ENCODE results near the gene SMYD3.

Gene SMYD3

DNA sequence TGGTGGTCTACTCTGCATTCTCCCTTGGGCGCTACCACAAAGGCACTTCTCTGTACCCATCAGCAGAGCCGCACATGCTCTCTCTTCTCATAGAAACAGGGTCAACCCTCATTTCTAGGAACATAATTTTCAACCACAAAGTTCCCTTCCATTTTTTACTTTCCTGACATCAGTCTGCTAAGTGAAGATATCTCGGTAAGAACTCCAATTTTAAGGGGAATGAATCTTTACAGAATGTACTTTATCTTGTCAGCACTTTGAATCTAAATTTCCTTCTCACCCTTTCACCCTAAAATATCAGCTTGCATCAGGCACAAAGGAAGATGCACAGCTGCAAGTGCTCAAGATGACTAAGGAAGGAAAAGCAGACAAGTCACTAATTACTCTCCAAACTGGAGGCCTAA is 545.9 kb downstream of the SMYD3 start:
- Histone ChIP-seq H3K9me2 (replicated peaks; ENCODE audit: insufficient read depth, low read length) (no peaks in the 10 kb centered on the region), H4K20me1 (ENCODE audit: insufficient read depth, low read length) (no peaks in the 10 kb centered on the region), H3K4me2 (ENCODE audit: low read depth, low read length) (no peak overlapping the region), H3K4me1 (ENCODE audit: low read length) (no peaks in the 10 kb centered on the region), H3K9me3 (replicated peaks; ENCODE audit: insufficient read depth, low read length) (no peaks in the 10 kb centered on the region), H3K36me3 (replicated peaks; ENCODE audit: insufficient read depth, low read length) (no peaks in the 10 kb centered on the region), H3K27me3 (replicated peaks; ENCODE audit: insufficient read depth, low read length) (no peaks in the 10 kb centered on the region), H2AFZ (ENCODE audit: low read length) (no peak overlapping the region), H3K27ac (ENCODE audit: low read length) (no peak overlapping the region), H3K79me2 (ENCODE audit: low read length) (no peaks in the 10 kb centered on the region), H3K4me3 (ENCODE audit: low read length) (no peak overlapping the region), H3F3A (ENCODE audit: insufficient read depth, low read length) (no peaks in the 10 kb centered on the region), H3K9ac (ENCODE audit: low read length) (no peak overlapping the region)
- no peak for DNase-seq
- TF ChIP-seq EZH2 (optimal IDR thresholded peaks at IDR 0.05; ENCODE audit: low read depth, low read length) = no peak
- no peak for TF ChIP-seq EZH2phosphoT487 (IDR thresholded peaks at IDR 0.05; ENCODE audit: low read length)
- TF ChIP-seq CTCF (IDR thresholded peaks at IDR 0.05; ENCODE audit: low read length) = no peak

GRCh38 chr1:245960171-245960570 is 546.9 kb downstream of the SMYD3 start:
- Histone ChIP-seq H3K79me2 (ENCODE audit: low read length) (no peaks in the 10 kb centered on the region), H3K9ac (ENCODE audit: low read length) (no peak overlapping the region)

DNA sequence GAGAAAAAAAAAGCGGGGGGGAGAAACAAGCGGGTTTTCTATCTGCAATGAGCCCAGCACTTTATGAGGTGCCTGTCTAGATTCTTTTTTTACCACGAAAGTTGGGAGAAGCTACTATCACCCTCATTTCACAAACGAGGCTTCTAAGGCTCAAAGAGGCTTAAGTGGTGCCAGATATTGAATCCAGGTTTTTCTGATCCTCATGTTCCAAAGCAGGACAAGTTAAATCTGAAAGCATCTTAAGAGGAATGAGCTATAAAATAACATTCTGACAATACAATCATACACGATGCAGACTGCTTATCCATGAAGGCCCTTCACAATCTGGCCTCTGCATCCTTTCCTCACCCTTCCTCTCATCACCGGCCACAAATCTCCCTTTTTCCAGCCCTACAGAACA is 549.1 kb downstream of the SMYD3 start:
- no peak overlapping the region for H3K27ac ChIP-seq (ENCODE audit: low read length)
- TF ChIP-seq EZH2 (optimal IDR thresholded peaks at IDR 0.05; ENCODE audit: low read depth, low read length) (no peak), CTCF (IDR thresholded peaks at IDR 0.05; ENCODE audit: low read length) (no peak), EZH2phosphoT487 (IDR thresholded peaks at IDR 0.05; ENCODE audit: low read length) (no peak)
- no peaks in the 10 kb centered on the region for H4K20me1 ChIP-seq (ENCODE audit: insufficient read depth, low read length)
- no peaks in the 10 kb centered on the region for H3K27me3 ChIP-seq (replicated peaks; ENCODE audit: insufficient read depth, low read length)
- DNase-seq = no peak
- no peak overlapping the region for H3K9ac ChIP-seq (ENCODE audit: low read length)
- peaks cover 4% of the 10 kb centered on the region; the same call in 1 of the 2 replicates for H3F3A ChIP-seq (ENCODE audit: insufficient read depth, low read length)
- H3K9me2 ChIP-seq (replicated peaks; ENCODE audit: insufficient read depth, low read length) = no peaks in the 10 kb centered on the region
- no peaks in the 10 kb centered on the region; the same call in 1 of the 2 replicates for H3K4me1 ChIP-seq (ENCODE audit: low read length)
- no peak overlapping the region for H3K4me3 ChIP-seq (ENCODE audit: low read length)
- H3K36me3 ChIP-seq (replicated peaks; ENCODE audit: insufficient read depth, low read length) = no peaks in the 10 kb centered on the region
- no peaks in the 10 kb centered on the region for H3K9me3 ChIP-seq (replicated peaks; ENCODE audit: insufficient read depth, low read length)
- no peak overlapping the region for H2AFZ ChIP-seq (ENCODE audit: low read length)
- no peak overlapping the region for H3K4me2 ChIP-seq (ENCODE audit: low read depth, low read length)
- H3K79me2 ChIP-seq (ENCODE audit: low read length) = no peaks in the 10 kb centered on the region

More at GRCh38 chr1:245960171-245960570, 546.9 kb downstream of the SMYD3 start:
- Histone ChIP-seq H3K27me3 (replicated peaks; ENCODE audit: insufficient read depth, low read length) (no peaks in the 10 kb centered on the region), H3K27ac (ENCODE audit: low read length) (no peak overlapping the region), H3K36me3 (replicated peaks; ENCODE audit: insufficient read depth, low read length) (no peaks in the 10 kb centered on the region), H3F3A (ENCODE audit: insufficient read depth, low read length) (no peaks in the 10 kb centered on the region), H3K9me2 (replicated peaks; ENCODE audit: insufficient read depth, low read length) (no peaks in the 10 kb centered on the region), H3K9me3 (replicated peaks; ENCODE audit: insufficient read depth, low read length) (no peaks in the 10 kb centered on the region), H3K4me1 (ENCODE audit: low read length) (no peaks in the 10 kb centered on the region), H2AFZ (ENCODE audit: low read length) (no peak overlapping the region), H3K4me2 (ENCODE audit: low read depth, low read length) (no peak overlapping the region), H3K4me3 (ENCODE audit: low read length) (no peak overlapping the region), H4K20me1 (ENCODE audit: insufficient read depth, low read length) (no peaks in the 10 kb centered on the region)
- TF ChIP-seq EZH2phosphoT487 (IDR thresholded peaks at IDR 0.05; ENCODE audit: low read length) (no peak), EZH2 (optimal IDR thresholded peaks at IDR 0.05; ENCODE audit: low read depth, low read length) (no peak), CTCF (IDR thresholded peaks at IDR 0.05; ENCODE audit: low read length) (no peak)
- no peak for DNase-seq
